Activated B cell treated with CpG ODN at 0.5 μM for 24 hours (primary cell): ENCODE data around the gene PAGE3. TPM values are rescaled to one million over a fixed set of nuclear protein-coding genes. Genes with fewer than 3 reads are reported as not detected.

Source experiments
- ATAC-seq: fragments of 200-7000 bp; cut with Tn5 transposase; one replicate; pipeline ENCODE4 v1.10.0; 2021; ENCODE audit warnings: low read depth, mild to moderate bottlenecking, moderate library complexity
- CTCF ChIA-PET: fragments of 350-600 bp; sonication (Branson Sonifier 250); formaldehyde crosslinking; loops from one replicate; lab custom pipeline; 2021; ENCODE audit warnings: antibody characterized with exemption; lab: Charles Lee
- POLR2A ChIA-PET: fragments of 350-600 bp; sonication (Branson Sonifier 250); formaldehyde crosslinking; loops from one replicate; lab custom pipeline; 2021; ENCODE audit warnings: antibody characterized with exemption; lab: Charles Lee
- DNase-seq: peaks from one replicate; pipeline ENCODE4 v3.0.0; 2022
- H3K27ac Mint-ChIP-seq: one replicate; pipeline ENCODE4 v1.8.0; 2020; ENCODE audit warnings: mixed read lengths
- H3K27me3 Mint-ChIP-seq: one replicate; pipeline ENCODE4 v1.8.0; 2021; ENCODE audit warnings: mixed read lengths
- H3K36me3 Mint-ChIP-seq: one replicate; pipeline ENCODE4 v1.8.0; 2021; ENCODE audit warnings: low read depth, mixed read lengths
- H3K4me1 Mint-ChIP-seq: one replicate; pipeline ENCODE4 v1.8.0; 2021; ENCODE audit warnings: mixed read lengths
- H3K4me3 Mint-ChIP-seq: one replicate; pipeline ENCODE4 v1.8.0; 2020; ENCODE audit warnings: mild to moderate bottlenecking, mixed read lengths
- H3K9me3 Mint-ChIP-seq: one replicate; pipeline ENCODE4 v1.8.0; 2020; ENCODE audit warnings: mixed read lengths
- intact Hi-C: fragments of 100-400 bp; cut with micrococcal nuclease; formaldehyde crosslinking; loops from one replicate; pipeline ENCODE4 v1.15.1; 2024
- total RNA-seq: library from RNA; stranded (reverse); gene quantifications from 2 replicates; pipeline ENCODE4 v1.2.3, GENCODE V29; 2022
- TF ChIP-seq, protein P1 (sequence below): fragments of 200-600 bp; IDR thresholded peaks from one replicate; pipeline ENCODE4 v1.8.0; 2022; ENCODE audit warnings: antibody characterized with exemption, mild to moderate bottlenecking

PAGE3 gene
- total RNA-seq, result not detected in 2 replicates

GRCh38 chrX:55264816-55265215 lies at the start of gene PAGE3:
Gene PAGE3 (minus strand): TSS chrX:55264916. CDS start chrX:55263903, 1,013 bp downstream.
- H3K27me3 Mint-ChIP-seq, result no peaks in the 10 kb centered on the region
- H3K4me1 Mint-ChIP-seq, result no peaks in the 10 kb centered on the region
- H3K36me3 Mint-ChIP-seq, result no peaks in the 10 kb centered on the region
- no peak within 1 kb of the TSS for H3K4me3 Mint-ChIP-seq
- H3K27ac Mint-ChIP-seq, result no peak within 1 kb of the TSS
- ChIA-PET POLR2A (no interaction called here), CTCF (no interaction called here)
- H3K9me3 Mint-ChIP-seq, result no peaks in the 10 kb centered on the region
- DNase-seq (no peak), ATAC-seq (no peak)
- TF ChIP-seq, protein P1, sequence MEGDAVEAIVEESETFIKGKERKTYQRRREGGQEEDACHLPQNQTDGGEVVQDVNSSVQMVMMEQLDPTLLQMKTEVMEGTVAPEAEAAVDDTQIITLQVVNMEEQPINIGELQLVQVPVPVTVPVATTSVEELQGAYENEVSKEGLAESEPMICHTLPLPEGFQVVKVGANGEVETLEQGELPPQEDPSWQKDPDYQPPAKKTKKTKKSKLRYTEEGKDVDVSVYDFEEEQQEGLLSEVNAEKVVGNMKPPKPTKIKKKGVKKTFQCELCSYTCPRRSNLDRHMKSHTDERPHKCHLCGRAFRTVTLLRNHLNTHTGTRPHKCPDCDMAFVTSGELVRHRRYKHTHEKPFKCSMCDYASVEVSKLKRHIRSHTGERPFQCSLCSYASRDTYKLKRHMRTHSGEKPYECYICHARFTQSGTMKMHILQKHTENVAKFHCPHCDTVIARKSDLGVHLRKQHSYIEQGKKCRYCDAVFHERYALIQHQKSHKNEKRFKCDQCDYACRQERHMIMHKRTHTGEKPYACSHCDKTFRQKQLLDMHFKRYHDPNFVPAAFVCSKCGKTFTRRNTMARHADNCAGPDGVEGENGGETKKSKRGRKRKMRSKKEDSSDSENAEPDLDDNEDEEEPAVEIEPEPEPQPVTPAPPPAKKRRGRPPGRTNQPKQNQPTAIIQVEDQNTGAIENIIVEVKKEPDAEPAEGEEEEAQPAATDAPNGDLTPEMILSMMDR, result no peak
- intact Hi-C loops, result no loop called here

GRCh38 chrX:55312655-55313054 lies 47.9 kb upstream of the PAGE3 start:
- no peaks in the 10 kb centered on the region for H3K36me3 Mint-ChIP-seq
- intact Hi-C loops, result no loop called here
- no peak overlapping the region for H3K27ac Mint-ChIP-seq
- ATAC-seq, result no peak
- ChIA-PET POLR2A (no interaction called here), CTCF (no interaction called here)
- no peaks in the 10 kb centered on the region for H3K27me3 Mint-ChIP-seq
- TF ChIP-seq, protein P1, result no peak
- H3K4me1 Mint-ChIP-seq, result no peaks in the 10 kb centered on the region
- no peak overlapping the region for H3K4me3 Mint-ChIP-seq
- DNase-seq, result no peak
- peaks cover 2% of the 10 kb centered on the region for H3K9me3 Mint-ChIP-seq

DNA sequence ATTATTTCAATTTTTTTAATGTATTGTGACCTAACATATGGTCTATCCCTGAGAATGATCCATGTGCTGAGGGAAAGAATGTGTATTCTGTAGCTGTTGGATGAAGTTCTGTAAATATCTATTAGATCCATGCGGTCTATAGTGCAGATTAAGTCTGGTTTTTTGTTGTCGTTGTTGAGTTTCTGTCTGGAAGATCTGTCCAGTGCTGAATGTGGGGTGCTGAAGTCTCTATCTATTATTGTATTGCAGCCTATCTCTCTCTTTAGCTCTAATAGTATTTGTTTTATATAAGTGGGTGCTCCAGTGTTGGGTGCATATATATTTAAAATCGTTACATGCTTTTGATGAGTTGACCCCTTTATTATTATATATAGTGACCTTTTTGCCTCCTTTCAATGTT lies 26.2 kb upstream of the PAGE3 start:
- H3K36me3 Mint-ChIP-seq, result no peaks in the 10 kb centered on the region
- ATAC-seq (no peak), DNase-seq (no peak)
- H3K27me3 Mint-ChIP-seq, result peaks cover 2% of the 10 kb centered on the region
- POLR2A ChIA-PET, result no interaction called here
- no peaks in the 10 kb centered on the region for H3K9me3 Mint-ChIP-seq
- TF ChIP-seq, protein P1, result no peak
- CTCF ChIA-PET, result no interaction called here
- no peak overlapping the region for H3K4me3 Mint-ChIP-seq
- no peaks in the 10 kb centered on the region for H3K4me1 Mint-ChIP-seq
- intact Hi-C loops, result no loop called here
- H3K27ac Mint-ChIP-seq, result no peak overlapping the region

DNA sequence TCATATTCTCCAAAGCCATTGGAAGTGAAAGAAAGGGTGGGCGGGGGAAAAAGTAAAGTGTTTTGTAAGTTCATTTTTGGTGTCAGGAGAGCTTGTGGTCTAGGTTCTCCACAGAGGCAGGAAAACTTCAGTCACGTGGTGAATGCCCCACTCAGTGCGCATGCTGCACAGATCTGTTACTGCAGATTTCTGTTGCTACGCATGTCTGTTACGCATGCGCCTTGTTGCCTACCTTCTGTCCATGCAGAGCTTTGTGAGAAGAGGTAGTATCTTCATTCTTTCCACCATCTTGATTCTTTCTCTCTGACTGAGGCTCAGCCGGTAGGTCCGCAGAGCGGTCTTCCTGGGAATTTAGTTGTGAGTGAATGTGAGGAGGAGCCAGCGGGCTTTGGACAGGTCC lies 15.1 kb upstream of the PAGE3 start:
- ChIA-PET POLR2A (no interaction called here), CTCF (no interaction called here)
- no peaks in the 10 kb centered on the region for H3K27me3 Mint-ChIP-seq
- TF ChIP-seq, protein P1, result no peak
- H3K9me3 Mint-ChIP-seq, result no peaks in the 10 kb centered on the region
- intact Hi-C loops, result no loop called here
- no peak overlapping the region for H3K4me3 Mint-ChIP-seq
- DNase-seq (no peak), ATAC-seq (no peak)
- no peaks in the 10 kb centered on the region for H3K4me1 Mint-ChIP-seq
- no peak overlapping the region for H3K27ac Mint-ChIP-seq
- no peaks in the 10 kb centered on the region for H3K36me3 Mint-ChIP-seq

- H3K36me3 Mint-ChIP-seq, result no peaks in the 10 kb centered on the region
- POLR2A ChIA-PET, result no interaction called here
- CTCF ChIA-PET, result no interaction called here
- H3K4me3 Mint-ChIP-seq, result no peak overlapping the region
- H3K27me3 Mint-ChIP-seq, result no peaks in the 10 kb centered on the region
- DNase-seq (no peak), ATAC-seq (no peak)
- no peaks in the 10 kb centered on the region for H3K4me1 Mint-ChIP-seq
- intact Hi-C loops, result no loop called here
- H3K9me3 Mint-ChIP-seq, result no peaks in the 10 kb centered on the region
- H3K27ac Mint-ChIP-seq, result no peak overlapping the region
- TF ChIP-seq, protein P1, result no peak
Observed at GRCh38 chrX:55260806-55261205, 3.9 kb downstream of the PAGE3 start.
